Brain pericyte (primary cell): Measurements from ENCODE around the gene HMMR.
"Not testable (repeated sequence)": the region's sequence is repeated elsewhere in the genome, so short reads cannot be mapped to it uniquely, and the experiment has no call there.

Experiments
- DNase-seq: peaks from one replicate; pipeline ENCODE4 v3.0.0-alpha.2; 2012; ENCODE audit warnings: low read depth, low spot score

The HMMR gene

GRCh38 chr5:163506095-163506457 lies 45.6 kb downstream of the HMMR start:
- no peak for DNase-seq

GRCh38 chr5:163506726-163507125 lies 46.3 kb downstream of the HMMR start:
- no peak for DNase-seq

- DNase-seq, result no peak
Observed at GRCh38 chr5:163508753-163509152, 48.3 kb downstream of the HMMR start.

- DNase-seq, result peak; percentile 52
Observed at GRCh38 chr5:163509291-163509951, 49.0 kb downstream of the HMMR start.

- no peak for DNase-seq
Observed at GRCh38 chr5:163512526-163512925, 52.1 kb downstream of the HMMR start.

GRCh38 chr5:163525096-163525495 lies 64.7 kb downstream of the HMMR start:
- no peak for DNase-seq

- DNase-seq, result no peak
Observed at GRCh38 chr5:163529698-163530097, 69.3 kb downstream of the HMMR start.

- DNase-seq, result no peak
Observed at GRCh38 chr5:163531272-163531671, 70.8 kb downstream of the HMMR start.

GRCh38 chr5:163532171-163533084 lies 72.0 kb downstream of the HMMR start:
- no peak for DNase-seq

- no peak for DNase-seq
Observed at GRCh38 chr5:163533223-163533622, 72.8 kb downstream of the HMMR start.

- no peak for DNase-seq
Observed at GRCh38 chr5:163534492-163535094, 74.2 kb downstream of the HMMR start.

GRCh38 chr5:163535290-163535689 lies 74.9 kb downstream of the HMMR start:
- DNase-seq, result no peak

GRCh38 chr5:163536442-163536841 lies 76.0 kb downstream of the HMMR start:
- DNase-seq, result not testable (repeated sequence)

GRCh38 chr5:163540696-163541095 lies 80.3 kb downstream of the HMMR start:
- DNase-seq, result no peak
